GM19324 (cell line): ENCODE measurements around the gene PTPRM.

Source experiments
- ATAC-seq: cut with Tn5 transposase; IDR thresholded peaks from one replicate; pipeline ENCODE4 v1.9.1; 2021; ENCODE audit warnings: mild to moderate bottlenecking, moderate library complexity; ENCODE audit not compliant: unreplicated experiment, low FRiP score

The PTPRM gene

GRCh38 chr18:8361941-8362471 is 794.9 kb downstream of the PTPRM start:
- no peak for ATAC-seq

- ATAC-seq = no peak
Measured at GRCh38 chr18:8362863-8363262, 795.7 kb downstream of the PTPRM start.

GRCh38 chr18:8364385-8364784 is 797.3 kb downstream of the PTPRM start:
- ATAC-seq = no peak

DNA sequence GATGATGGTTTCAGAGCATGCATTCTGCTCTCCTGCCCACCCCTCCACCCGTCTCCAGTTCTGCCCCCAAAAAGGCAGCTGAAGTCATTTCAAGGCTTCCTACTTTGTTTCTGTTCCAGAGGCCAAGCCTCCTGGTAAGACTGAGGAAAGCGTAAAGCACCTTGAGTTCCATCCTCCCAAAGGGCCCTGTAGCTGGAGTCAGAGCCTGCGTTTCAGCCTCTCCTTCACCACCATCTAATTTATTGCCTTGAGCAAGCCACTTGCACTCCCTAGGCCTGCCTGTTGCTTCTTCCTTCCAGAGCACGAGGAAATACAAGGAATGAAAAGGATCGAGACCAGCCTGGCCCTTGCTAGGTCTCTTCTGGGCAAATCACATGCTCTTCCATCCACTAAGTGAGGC is 797.9 kb downstream of the PTPRM start:
- no peak for ATAC-seq

DNA sequence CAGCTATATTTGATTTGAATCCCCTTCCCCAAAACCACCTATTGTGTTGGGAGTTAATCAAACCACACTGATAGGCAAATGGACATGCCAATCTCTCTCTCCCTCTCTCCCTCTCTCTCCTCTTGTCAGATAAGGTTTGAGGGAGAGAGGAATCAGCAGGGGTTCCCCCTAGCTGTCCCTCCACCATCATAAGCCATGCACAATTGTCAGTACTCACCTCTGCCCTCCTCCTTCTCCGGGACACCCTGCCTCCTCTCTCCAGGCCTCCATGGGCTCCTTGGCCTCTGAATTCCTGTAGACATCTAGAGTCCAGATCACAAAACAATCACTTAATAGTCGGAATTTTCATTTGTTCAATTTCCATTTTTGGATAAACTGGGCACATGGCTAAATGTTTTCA is 798.4 kb downstream of the PTPRM start:
- ATAC-seq = no peak

- ATAC-seq = no peak
Measured at GRCh38 chr18:8366070-8366469, 799.0 kb downstream of the PTPRM start.

DNA sequence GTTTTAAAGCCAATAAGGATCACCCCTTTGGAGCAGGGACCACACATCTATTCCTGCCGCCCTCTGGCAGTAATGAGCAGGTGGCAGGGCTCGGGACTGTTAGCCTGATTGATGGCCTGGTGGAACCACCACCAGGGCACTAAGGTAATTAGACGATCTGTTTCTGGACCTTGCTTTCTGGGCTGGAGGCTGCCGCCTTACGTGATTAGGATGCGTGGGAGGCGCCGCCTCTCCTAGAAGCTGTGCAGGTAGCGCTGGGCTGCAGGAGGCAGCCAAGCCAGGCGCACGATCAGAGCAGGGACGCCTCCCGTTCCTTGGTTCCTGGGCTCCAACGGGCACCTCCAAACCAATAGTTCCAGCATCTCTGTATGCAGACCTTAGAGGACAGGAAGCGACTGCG is 799.5 kb downstream of the PTPRM start:
- ATAC-seq = no peak

GRCh38 chr18:8367217-8367988 is 800.3 kb downstream of the PTPRM start:
- no peak for ATAC-seq

DNA sequence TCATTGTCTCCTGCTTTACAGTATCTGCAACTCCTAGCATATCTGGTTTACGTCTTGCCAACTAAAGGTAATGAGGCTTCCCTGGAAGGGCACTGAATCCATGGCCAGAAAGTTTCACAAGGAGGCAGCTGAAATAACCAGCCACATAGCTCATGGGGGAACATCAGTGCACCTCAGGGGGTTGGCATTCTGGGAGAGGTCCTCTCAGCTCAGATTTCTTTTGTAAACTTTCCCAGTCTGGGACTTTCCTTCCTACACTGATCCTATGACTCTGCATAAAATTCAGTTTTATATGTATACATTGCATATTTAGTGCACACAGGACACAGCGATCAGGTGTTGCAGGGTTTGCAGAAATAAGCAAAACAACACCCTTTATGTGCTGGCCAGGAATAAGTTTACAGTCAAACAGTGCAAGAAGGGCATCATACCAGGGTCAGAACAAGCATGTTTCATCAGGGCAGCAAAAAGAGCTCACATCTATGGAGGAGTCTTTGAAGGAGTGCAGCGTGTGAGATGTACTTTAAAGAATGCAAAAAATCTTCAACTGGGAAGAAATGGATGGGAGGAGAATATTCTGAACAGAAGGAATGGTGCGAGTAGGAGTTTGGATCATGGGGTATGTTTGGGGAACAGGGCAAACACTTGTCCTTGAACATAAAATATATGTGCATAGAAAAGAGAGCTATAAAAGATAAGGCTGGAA is 801.5 kb downstream of the PTPRM start:
- ATAC-seq = no peak

DNA sequence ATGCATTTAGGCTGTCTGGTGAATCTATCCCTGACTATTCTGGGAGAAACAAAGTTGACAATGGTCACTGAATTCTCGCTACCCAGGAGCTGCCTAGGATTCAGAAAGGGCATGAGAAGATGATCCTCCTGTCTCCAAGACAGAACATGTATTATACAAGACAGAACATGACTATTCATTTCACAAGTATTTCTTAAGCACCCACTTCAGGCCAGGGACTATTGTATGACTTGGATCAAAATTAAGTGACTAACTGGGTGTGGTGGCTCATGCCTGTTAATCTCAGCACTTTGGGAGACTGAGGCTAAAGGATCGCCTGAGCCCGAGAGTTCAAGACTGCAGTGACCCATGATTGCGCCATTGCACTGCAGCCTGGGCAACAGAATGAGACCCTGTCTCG is 806.4 kb downstream of the PTPRM start:
- no peak for ATAC-seq

GRCh38 chr18:8374676-8375075 is 807.6 kb downstream of the PTPRM start:
- no peak for ATAC-seq

DNA sequence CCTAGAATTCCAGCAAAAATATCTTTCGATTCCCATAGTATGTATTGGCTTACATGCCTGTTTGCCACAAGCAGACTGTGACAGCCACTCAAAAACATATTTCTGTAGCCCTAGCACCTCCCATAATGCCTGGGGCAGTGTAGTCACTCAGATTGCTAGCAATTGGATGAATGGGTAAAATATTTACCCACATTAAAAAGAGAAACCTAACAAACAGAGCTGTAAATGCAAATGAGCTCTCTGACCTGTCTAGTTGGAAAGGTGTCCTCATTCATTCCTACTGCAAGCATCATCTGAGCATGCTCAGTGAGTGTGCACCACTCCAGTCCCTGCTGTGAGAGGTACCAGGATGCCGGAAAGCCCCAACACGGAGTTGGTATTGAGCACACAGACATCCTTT is 808.1 kb downstream of the PTPRM start:
- ATAC-seq = no peak

GRCh38 chr18:8376113-8376512 is 809.0 kb downstream of the PTPRM start:
- ATAC-seq = no peak

- no peak for ATAC-seq
Measured at GRCh38 chr18:8379187-8379941, 812.2 kb downstream of the PTPRM start.

DNA sequence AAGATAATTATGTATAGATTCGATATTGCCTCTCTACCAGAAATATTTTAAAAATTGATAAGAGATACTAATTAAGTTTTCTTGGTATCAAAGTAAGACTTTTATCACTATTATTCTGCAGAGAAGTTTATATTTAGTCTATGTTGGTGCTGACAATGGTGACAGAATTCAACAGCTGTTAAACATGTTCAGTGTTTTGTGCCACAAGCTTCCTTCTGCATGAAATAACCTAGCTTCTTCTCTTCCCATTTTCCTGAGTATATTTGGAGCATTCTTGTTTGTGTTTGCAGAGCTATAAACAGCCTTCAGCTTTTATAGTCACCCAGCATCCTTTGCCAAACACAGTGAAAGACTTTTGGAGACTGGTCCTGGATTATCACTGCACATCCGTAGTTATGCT is 812.9 kb downstream of the PTPRM start:
- ATAC-seq = no peak

GRCh38 chr18:8380926-8381325 is 813.8 kb downstream of the PTPRM start:
- no peak for ATAC-seq

GRCh38 chr18:8381821-8382459 is 814.8 kb downstream of the PTPRM start:
- no peak for ATAC-seq

GRCh38 chr18:8385400-8385799 is 818.3 kb downstream of the PTPRM start:
- no peak for ATAC-seq

- no peak for ATAC-seq
Measured at GRCh38 chr18:8386669-8387380, 819.7 kb downstream of the PTPRM start.
